Adrenal gland (tissue), 5 donors: Measurements from ENCODE around the gene STAT5B.

ENCODE experiments used
- CTCF ChIP-seq, 6 experiments: fragments of 450-650 bp in 4 of 6; fragments of 200-600 bp in 2 of 6; sonication (generic) in 1 of 6; IDR thresholded peaks; 1 replicate in 5 of 6; 2 replicates in 1 of 6; pipeline versions ENCODE4 v1.5.1 to v1.8.0; 2016 to 2021; ENCODE audit warnings: antibody characterized with exemption in 6 of 6, mild to moderate bottlenecking in 2 of 6, moderate library complexity in 1 of 6
- POLR2A ChIP-seq, 2 donors: fragments of 450-650 bp; IDR thresholded peaks; one replicate each; pipeline ENCODE4 v1.6.1; 2017; ENCODE audit warnings: antibody characterized with exemption in 2 of 2, mild to moderate bottlenecking in 2 of 2, moderate library complexity in 1 of 2
- donor health status: DM: no; HTN: no; CAD: no.

DNA sequence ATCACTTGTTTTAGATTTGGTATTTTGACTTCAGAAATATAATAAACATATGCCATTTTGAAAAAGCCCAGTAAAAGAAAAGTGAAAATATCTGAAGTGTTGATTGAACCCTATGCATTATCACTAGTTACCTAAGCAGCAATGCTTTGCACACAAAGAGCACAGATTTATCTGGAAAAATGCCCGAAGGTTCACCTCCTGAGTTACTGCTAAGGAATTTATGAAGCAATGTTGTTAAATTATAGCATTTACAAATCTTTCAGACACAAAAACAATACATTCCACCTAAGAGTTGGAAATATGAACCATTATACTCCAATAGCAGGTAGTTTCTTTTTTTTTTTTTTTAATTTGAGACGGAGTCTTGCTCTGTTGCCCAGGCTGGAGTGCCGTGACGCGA, 43.0 kb downstream of the STAT5B start:
- TF ChIP-seq CTCF (IDR thresholded peaks at IDR 0.05) (no peak), POLR2A (IDR thresholded peaks at IDR 0.05) (no peak)
